ENCODE data around the gene DUSP21.
"Not testable (repeated sequence)": the region's sequence is repeated elsewhere in the genome, so short reads cannot be mapped to it uniquely, and the experiment has no call there.

Gene DUSP21

GRCh38 chrX:44842550-44843317 lies 1.1 kb upstream of the DUSP21 start:
- DNase-seq (ENCODE audit: low spot score) = no peak
- no peak for TF ChIP-seq CTCF (IDR thresholded peaks at IDR 0.05; ENCODE audit: poor library complexity, severe bottlenecking)
- peak; percentile 46; the same call in 1 of the 3 replicates for ATAC-seq (ENCODE audit: low read depth)

DNA sequence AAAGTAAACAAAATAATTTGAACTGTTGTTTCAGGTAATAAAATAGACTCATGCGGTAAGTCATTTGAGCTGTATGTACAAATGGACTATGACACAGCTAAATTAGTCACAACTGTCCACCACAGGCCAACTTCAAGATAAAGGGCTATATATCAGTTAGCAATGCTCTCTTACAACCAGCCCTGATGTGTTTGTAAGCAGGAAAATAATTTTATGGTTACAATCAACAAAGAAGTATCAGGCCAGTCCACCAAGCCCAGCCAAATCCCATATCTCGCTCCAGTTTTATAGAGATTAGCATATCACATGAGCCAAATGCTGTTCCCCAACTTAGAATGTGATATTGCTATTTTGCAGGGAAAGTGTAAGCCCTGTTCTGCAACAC lies 511 bp upstream of the DUSP21 start:
- DNase-seq (ENCODE audit: low spot score) (no peak), ATAC-seq (ENCODE audit: low read depth) (peak; percentile 81)
- H3K9me3 ChIP-seq (ENCODE audit: severe bottlenecking) = no peaks in the 10 kb centered on the region
- peaks cover 9% of the 10 kb centered on the region for H3K4me1 ChIP-seq (ENCODE audit: insufficient read depth, poor library complexity, severe bottlenecking)
- no peaks in the 10 kb centered on the region for H3K36me3 ChIP-seq (ENCODE audit: low read depth)
- H3K4me3 ChIP-seq (ENCODE audit: severe bottlenecking) = no peak overlapping the region
- peak overlapping the region; percentile 44 for H3K27ac ChIP-seq (ENCODE audit: poor library complexity, severe bottlenecking)
- no peaks in the 10 kb centered on the region for H3K27me3 ChIP-seq (ENCODE audit: insufficient read depth, poor library complexity, severe bottlenecking)
- TF ChIP-seq CTCF (IDR thresholded peaks at IDR 0.05; ENCODE audit: poor library complexity, severe bottlenecking) = no peak

More at GRCh38 chrX:44842550-44843317, 1.1 kb upstream of the DUSP21 start:
- no peaks in the 10 kb centered on the region for H3K36me3 ChIP-seq (ENCODE audit: low read depth)
- no peak overlapping the region for H3K4me3 ChIP-seq (ENCODE audit: severe bottlenecking)
- peak overlapping the region; percentile 44 for H3K27ac ChIP-seq (ENCODE audit: poor library complexity, severe bottlenecking)
- no peaks in the 10 kb centered on the region for H3K9me3 ChIP-seq (ENCODE audit: severe bottlenecking)
- H3K4me1 ChIP-seq (ENCODE audit: insufficient read depth, poor library complexity, severe bottlenecking) = peaks cover 9% of the 10 kb centered on the region
- no peaks in the 10 kb centered on the region for H3K27me3 ChIP-seq (ENCODE audit: insufficient read depth, poor library complexity, severe bottlenecking)

DNA sequence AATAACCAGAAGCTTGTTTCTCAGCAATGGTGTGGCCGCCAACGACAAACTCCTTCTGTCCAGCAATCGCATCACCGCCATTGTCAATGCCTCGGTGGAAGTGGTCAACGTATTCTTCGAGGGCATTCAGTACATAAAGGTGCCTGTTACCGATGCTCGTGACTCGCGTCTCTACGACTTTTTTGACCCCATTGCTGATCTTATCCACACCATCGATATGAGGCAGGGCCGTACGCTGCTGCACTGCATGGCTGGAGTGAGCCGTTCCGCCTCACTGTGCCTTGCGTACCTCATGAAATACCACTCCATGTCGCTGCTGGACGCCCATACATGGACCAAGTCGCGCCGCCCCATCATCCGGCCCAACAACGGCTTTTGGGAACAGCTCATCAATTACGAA lies 383 bp downstream of the DUSP21 start:
- Histone ChIP-seq H3K36me3 (ENCODE audit: low read depth) (no peaks in the 10 kb centered on the region), H3K27ac (ENCODE audit: poor library complexity, severe bottlenecking) (no peak overlapping the region), H3K4me1 (ENCODE audit: insufficient read depth, poor library complexity, severe bottlenecking) (peaks cover 9% of the 10 kb centered on the region), H3K4me3 (ENCODE audit: severe bottlenecking) (no peak overlapping the region), H3K9me3 (ENCODE audit: severe bottlenecking) (no peaks in the 10 kb centered on the region), H3K27me3 (ENCODE audit: insufficient read depth, poor library complexity, severe bottlenecking) (no peaks in the 10 kb centered on the region)
- DNase-seq (ENCODE audit: low spot score) = no peak
- ATAC-seq (ENCODE audit: low read depth) = no peak
- no peak for TF ChIP-seq CTCF (IDR thresholded peaks at IDR 0.05; ENCODE audit: poor library complexity, severe bottlenecking)

- not testable (repeated sequence) for DNase-seq (ENCODE audit: low spot score); H3K27me3 ChIP-seq (ENCODE audit: insufficient read depth, poor library complexity, severe bottlenecking); H3K9me3 ChIP-seq (ENCODE audit: severe bottlenecking); H3K27ac ChIP-seq (ENCODE audit: poor library complexity, severe bottlenecking); H3K36me3 ChIP-seq (ENCODE audit: low read depth); ATAC-seq (ENCODE audit: low read depth); H3K4me1 ChIP-seq (ENCODE audit: insufficient read depth, poor library complexity, severe bottlenecking); H3K4me3 ChIP-seq (ENCODE audit: severe bottlenecking)
Measured at GRCh38 chrX:44850891-44851290, 7.1 kb downstream of the DUSP21 start.

DNA sequence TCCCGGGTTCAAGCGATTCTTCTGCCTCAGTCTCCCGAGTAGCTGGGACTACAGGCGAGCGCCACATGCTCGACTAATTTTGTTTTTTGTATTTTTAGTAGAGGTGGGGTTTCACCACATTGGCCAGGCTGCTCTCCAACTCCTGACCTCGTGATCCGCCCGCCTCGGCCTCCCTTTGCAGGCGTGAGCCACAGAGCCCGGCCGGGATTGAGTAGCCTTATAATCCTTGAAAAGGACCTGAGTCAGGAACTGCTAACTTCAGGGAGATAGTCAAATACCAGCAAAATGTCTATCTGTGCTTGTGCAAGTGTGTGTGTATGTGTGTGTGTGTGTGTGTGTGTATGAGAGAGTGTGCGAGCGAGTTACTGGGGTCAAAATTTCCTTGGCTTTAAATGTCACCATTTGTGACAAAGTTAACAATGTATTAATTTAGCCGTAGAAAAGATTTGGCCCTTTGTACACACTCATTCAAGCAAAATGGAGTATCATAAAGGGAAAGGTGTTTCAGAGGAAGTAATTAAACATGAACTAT lies 27.4 kb downstream of the DUSP21 start:
- no peak for DNase-seq (ENCODE audit: low spot score)
- Histone ChIP-seq H3K9me3 (ENCODE audit: severe bottlenecking) (no peaks in the 10 kb centered on the region), H3K4me1 (ENCODE audit: insufficient read depth, poor library complexity, severe bottlenecking) (no peaks in the 10 kb centered on the region), H3K27me3 (ENCODE audit: insufficient read depth, poor library complexity, severe bottlenecking) (no peaks in the 10 kb centered on the region), H3K36me3 (ENCODE audit: low read depth) (no peaks in the 10 kb centered on the region), H3K4me3 (ENCODE audit: severe bottlenecking) (peak overlapping the region; percentile 93), H3K27ac (ENCODE audit: poor library complexity, severe bottlenecking) (peak overlapping the region; percentile 77)
- no peak for TF ChIP-seq CTCF (IDR thresholded peaks at IDR 0.05; ENCODE audit: poor library complexity, severe bottlenecking)
- ATAC-seq (ENCODE audit: low read depth) = no peak
